ENCODE data around the gene PUM2.
A peak's percentile ranks its signal among the peaks of the same experiment; 100 is the strongest.
"Not testable (repeated sequence)": the region's sequence is repeated elsewhere in the genome, so short reads cannot be mapped to it uniquely, and the experiment has no call there.

The PUM2 gene

DNA sequence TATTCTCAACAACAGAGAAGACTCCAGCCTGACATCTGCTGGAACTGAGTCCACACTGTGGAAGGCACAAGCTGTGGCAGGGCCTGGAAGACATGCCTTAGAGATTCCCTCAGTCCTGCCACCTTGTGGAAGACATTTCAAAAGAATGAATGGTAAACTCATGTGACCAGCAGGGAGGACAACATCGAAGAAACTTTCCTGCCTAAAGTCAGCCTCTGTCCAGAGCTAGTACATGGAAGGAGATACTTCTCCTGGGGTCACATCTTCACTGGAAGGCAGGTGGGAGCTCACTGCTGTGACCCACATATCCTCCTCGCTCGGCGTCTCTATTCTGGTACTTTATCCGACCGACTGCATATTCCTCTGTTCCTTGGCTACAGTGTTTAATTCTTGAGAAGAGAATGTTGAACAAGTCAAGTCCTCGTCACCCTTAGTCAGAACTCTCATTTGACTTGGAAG, 59.5 kb downstream of the PUM2 start:
- DNase-seq, result peak in 2 of 5 donors; percentile 4 to 12

DNA sequence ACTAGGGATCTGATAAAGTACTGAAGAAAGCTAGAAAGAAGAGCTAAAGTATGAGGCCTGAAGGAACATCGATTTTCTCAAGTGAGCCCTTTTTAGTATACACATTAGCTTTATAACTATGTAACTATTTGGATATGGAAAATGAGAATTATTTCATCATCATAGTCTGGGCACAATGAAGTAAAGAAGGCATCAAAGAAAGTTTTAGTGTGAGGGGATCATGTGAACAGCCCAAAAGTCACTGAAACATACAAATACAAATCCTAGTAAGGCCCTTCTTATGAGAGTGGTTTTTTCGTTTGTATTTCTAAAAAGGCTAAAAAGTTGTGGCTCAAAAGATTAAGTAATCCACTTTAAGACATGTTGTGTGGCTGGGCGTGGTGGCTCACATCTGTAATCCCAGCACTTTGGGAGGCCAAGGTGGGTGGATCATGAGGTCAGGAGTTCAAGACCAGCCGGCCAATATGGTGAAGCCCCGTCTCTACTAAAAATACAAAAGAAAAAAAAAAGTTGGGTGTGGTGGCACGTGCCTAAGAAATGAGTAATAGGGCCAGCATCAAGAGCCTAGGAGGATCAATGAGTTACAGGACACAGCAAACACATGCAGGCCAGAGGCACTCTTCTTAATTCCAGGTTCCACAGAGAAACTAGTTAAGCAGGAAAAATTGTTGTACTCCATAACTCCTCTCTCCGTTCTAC, 61.9 kb downstream of the PUM2 start:
- DNase-seq, result no peak

DNA sequence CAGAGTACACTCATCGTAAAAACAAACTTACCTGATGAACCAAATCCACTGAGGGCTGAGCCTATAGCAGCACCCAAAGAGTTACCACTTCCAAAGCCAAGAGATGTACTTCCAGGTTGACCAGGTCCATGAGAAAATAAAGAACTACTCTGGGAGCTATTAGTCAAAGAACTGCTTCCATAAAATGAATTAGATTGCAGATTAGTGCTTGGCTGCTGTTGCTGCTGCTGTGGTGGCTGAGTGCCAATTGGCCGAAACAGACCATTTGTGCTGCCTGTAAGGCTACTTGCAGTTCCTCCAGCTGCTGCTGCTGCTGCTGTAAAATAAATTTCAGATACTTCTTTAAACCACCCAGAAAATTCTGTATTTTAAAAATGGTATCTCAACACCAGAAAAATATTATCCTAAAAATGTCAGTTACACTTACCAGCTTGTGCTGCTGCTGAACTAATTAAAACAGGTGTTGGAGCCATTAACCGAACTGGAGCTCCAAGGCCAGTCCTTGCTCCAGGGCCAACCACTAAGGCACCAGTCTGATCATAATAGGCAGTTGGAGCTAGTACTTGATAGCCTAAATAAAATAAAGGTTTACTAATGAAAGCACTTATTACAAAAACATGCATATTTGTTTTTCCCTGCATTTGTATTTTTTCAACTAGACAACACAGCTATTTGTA, 67.6 kb downstream of the PUM2 start:
- DNase-seq, result no peak

DNA sequence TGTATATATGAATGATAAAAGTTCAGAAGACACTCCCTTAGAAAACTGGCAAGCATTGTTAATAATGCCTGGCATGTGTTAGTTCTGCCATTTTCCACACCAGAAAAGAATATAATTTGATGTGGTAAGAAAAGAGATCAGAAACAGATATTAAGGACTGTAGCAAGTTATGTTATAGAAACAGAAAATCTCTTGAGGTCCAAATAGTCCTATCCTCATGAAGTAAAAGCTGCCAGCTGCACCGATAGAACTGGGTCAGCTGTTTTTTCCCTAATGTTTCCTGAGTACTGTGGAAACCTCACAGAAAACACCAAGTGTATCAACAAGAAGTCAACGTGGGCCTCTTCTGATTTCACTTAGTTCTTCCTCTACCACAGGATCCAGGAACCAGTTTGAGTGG, 68.8 kb downstream of the PUM2 start:
- no peak for DNase-seq

DNA sequence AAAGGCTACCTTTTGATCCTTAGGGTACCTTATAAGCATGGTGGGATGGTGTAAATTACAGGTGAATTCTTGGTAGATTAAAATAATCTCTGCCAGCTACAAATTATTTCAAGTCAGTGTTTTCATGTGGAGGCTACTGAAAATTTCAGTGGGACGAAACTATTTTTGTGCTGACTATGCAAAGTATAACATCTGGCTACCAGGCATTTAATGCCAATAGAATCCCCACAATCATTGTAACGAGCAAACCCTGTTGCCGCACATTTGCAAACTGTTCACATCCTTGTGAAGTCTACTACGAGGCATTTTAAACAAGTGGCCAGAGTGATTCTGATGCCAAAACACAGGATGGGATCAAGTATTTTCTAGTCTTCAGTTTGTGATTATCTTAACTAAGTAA, 77.6 kb downstream of the PUM2 start:
- DNase-seq, result no peak

DNA sequence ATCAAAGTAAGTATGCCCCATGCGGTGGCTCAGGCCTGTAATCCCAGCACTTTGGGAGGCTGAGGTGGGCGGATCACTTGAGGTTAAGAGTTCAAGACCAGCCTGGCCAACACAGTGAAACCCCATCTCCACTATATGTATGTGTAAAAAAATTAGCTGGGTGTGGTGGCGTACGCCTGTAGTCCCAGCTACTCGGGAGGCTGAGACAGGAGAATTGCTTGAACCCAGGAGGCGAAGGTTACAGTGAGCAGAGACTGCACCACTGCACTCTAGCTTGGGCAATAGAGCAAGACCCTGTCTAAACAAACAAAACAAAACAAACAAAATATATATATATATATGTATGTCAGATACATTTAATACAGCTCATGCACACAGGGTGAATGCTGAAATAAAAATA, 82.3 kb downstream of the PUM2 start:
- DNase-seq, result not testable (repeated sequence)

DNA sequence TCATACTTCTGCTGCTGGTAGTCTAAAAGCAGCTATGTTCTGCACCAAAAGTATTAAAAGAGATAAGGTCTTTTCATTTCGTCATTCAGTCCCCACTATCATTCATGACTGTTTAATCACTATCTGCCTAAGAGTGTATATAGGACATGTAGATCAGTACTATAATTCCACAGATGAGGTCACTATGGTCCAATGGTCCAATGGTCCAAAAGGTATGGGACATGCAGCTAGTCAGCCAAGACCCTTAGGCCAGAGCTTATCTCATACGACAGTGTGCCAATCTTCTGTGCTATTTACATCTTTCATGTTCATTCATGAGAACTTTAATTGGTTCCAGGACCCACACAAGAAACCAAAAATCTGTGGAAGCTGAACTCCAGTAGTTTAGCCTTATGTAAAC, 83.1 kb downstream of the PUM2 start:
- no peak for DNase-seq

DNA sequence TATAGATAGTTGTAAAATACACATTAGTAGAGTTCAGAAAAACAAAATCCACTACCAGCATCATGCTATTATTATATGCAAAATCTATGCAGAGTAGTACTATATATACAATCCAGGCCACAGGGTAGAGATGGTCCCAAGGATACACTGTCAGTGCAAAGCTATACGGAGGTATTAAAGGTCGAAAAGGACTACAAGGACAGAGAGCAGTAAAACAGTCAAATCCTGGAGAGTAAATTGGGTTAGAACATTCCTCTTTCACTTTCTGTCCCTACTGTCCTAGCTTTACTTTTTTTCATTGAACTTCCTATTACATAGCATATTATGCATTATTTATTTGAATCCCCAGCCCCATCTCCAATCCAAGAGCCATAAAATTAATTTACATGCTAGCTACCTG, 86.0 kb downstream of the PUM2 start:
- no peak for DNase-seq

DNA sequence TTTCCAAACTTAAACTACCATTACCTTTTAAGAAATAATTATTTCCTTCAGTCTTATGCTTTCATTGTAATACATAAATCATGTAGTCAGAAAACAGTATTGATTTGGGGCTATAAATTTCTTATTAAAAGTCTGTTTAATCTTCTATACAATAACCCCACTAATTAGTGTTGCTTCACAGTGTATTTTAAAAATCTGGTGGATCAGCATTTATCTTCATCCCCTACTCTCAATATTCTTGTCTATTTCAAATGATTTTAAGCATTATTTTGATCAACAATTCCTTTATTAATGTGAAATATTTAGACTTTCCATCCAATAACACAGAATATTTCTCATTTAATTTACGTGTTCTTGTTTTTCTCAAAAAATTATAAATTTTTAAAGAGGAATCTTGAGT, 93.2 kb downstream of the PUM2 start:
- DNase-seq, result no peak

DNA sequence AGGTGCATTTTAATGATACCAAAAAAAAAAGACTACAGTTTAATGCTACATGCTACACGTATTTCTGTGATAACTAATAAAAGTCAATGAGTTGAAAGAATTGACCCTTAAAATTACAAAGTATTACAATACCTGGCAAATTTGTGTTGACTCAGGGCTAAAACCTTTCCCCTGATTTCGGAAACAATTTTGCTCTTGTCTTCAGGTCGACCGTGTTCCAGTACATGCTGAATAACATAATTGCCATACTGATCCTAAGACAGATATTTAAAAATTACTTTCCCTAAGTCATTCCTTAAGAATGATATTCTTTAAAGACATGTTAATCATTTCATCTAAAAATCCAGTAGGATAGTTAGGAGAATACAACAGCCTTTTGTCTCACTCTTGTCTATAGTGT, 95.9 kb downstream of the PUM2 start:
- DNase-seq, result no peak

DNA sequence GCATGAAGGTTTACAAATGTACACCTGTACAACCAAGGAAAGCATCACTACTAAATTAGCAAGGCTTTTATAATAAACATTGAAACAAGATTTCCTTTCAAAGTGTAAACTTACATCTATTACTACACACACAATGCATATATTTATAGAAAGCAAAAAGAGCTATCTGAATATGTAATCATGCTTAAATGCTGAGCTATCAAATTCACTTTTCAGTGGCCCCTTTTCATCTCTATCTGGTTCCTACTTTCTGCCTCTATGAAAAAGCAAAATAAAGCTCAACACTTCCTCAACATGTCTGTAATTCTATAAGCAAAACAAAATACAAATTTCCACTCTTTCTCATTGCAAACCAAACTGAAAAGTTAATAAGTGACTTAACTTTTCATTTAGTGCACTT, 100.2 kb downstream of the PUM2 start:
- DNase-seq, result no peak

DNA sequence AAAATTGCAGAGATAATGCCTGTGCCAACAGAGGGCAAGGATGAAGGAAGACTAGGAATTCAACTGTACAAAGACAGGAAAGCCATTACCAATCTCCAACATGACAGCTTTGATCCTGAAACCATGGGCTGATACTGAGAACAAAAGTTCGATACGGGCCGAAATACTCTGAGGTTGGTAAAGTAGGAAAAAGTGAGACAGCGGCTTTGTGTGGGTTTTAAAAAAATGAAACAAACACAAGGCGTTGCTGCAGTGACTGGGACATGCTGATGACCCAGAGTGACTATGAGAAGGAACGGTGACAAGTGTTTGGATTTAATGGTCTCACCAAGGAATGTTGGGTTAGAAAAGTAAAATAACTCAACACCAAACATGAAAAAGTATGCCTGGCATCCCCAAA, 101.5 kb downstream of the PUM2 start:
- DNase-seq, result no peak

DNA sequence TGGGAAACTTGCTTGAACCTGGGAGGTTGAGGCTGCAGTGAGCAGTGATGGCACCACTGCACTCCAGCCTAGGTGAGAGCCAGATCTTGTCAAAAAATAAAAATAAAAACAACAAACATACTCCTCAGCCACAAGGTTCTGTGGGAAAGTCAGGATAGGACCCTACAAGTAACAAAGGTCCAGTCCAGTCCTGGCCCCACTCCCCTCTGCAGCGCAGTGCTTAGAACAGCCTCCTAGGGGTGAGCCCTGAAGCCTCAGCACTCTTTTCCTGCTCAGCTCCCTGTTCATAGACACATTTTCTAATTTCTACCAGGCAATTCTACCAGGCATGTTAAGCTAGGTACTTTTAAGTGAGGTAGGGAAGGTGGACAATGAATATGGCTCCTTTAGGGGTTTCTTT, 103.6 kb downstream of the PUM2 start:
- no peak for DNase-seq

DNA sequence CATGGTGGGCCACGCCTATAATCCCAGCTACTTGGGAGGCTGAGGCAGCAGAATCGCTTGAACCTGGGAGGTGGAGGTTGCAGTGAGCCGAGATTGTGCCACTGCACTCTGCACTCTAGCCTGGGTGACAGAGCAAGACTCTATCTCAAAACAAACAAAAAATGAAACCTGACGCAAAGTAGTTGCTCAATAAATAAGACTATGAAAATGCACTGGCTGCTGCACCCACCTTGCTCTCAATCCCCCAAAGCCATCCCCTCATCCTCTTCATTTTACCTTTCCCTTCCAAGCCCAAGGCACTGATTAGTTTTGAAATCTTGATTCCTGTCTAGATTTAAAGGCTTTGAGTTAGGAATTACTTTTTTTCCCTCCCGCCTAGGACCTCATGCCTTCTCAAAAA, 107.0 kb downstream of the PUM2 start:
- not testable (repeated sequence) for DNase-seq

DNA sequence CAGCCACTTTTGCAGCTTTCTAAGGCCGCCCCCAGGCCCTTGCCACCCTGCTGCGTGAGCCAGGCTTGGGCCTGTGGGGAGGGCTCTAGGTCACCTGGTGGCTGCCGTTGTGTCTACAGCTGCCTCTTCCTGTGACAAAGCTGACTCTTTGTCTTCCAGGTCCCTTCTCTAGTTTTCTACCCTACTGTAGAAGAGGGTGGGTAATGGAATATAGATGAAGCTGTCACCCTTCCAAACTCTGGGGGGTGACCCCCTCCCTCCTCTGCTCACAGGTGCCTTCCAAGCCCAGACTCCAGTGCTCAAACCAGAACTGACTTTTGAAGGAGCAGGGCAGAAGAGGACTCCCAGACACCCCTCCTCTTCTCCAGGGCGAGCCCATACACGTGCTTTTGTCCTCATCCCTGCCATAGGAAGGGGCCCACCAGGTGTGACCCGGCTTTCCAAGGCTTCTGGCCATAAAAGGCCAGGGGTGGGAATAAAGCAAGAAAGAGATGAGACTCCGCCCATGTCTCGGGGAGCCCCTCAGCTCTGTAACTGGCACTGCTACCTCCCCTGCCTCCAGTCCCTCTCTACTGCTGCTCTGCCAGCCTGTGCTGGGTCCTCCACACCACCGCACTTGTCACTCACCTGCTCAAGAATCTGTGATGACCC, 107.8 kb downstream of the PUM2 start:
- no peak for DNase-seq

DNA sequence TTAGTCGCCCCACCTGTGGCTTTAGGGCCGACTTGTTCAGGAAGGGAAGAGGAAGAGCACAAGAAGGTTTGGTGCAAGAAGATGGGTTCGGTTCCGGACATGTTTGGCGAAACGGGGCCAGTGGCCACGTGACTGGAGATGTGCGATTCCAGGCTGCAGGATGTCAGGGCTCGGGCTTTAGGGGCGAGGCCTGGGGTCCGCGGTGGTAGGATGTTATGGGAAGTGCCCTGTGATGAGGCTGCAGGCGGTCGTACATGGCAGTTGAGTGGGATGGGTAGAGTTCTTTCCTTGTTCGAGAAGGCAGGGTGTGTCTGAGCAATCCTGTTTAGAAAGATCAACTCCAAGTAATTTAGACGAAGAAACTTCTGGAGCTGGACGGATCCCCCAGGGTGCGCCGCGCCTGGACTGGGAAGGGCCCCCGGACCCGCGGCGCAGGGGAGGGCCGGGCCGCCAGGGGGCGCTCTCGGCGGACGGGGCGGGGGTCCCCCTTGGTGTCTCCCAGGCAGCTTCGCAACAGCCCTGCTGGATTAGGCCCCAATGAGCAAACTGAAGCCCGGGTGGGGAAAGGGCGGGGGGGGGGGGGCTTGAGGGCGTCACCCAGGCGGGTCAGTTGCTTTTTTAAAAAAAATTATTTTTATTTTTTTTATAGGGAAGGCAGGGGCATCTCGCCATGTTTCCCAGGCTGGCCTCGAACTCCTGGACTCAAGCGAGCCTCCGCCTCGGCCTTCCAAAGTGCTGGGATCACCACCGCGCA, 108.5 kb downstream of the PUM2 start:
- DNase-seq, result peak in 1 of 5 donors; percentile 20

DNA sequence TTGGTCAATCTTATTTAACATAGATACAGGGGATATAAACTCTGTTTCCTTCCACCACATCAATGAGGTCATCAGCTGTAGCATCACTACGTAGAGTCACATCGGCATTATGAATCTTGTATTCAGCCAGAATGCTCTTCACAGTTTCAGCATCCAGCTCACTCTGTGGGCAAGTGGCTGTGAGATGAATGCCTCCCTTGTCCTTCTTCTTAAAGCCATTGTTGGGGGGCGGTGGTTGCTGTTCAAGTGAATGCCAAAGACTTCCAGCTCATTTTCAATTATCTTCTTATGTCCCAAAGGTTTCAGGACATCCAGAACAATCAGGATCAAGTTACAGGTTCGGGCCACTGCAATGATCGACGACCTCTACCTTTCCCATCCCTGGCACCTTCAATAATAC, 110.4 kb downstream of the PUM2 start:
- not testable (repeated sequence) for DNase-seq

DNA sequence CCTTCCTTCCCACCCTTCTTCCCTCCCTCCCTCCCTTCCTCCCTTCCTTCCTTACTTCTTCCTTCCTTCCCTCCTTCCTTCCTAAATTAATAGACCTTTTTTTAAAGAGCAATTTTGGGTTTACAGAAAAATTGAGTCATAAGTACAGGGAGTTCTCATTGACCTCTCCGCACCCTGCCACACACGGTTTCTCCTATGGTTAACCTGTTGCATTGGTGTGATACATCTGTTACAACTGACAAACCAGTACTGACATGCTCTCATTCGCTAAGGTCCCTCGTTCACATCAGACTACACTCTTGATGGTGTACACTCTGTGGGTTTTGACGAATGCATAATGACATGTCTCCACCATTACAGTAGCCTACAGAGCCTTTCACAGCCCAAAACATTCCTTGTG, 114.1 kb downstream of the PUM2 start:
- no peak for DNase-seq

DNA sequence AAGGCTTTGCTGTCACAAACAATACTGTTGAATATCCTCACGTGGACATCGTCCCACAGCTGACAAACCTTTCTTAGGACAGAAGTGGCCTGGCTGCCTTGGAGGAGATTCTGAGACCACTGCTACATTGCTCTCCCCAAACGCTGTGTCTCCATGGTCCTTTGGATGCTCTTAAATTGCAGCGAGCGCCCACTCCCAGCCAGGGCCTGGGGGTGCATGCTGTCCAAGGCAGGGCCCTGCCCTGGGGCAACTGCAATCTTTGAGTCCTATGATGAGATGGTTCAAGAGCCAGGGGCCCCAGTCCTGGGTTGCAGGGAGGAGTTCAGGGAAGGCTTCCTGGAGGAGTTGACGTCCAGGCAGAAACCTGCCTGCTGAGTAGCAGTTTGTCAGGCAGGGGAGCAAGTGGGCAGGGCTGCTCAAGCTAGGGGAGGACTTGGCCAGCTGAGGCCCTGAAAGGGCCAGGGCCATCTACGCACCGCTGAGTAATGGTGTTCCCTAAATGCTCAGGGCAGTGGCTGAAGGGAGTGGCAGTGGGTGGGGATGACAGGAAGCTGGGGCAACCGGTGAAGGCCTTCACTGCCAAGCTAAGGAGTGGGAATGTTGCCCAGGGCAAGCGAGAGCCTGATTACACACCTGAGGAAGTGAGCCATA, 114.9 kb downstream of the PUM2 start:
- DNase-seq, result no peak

DNA sequence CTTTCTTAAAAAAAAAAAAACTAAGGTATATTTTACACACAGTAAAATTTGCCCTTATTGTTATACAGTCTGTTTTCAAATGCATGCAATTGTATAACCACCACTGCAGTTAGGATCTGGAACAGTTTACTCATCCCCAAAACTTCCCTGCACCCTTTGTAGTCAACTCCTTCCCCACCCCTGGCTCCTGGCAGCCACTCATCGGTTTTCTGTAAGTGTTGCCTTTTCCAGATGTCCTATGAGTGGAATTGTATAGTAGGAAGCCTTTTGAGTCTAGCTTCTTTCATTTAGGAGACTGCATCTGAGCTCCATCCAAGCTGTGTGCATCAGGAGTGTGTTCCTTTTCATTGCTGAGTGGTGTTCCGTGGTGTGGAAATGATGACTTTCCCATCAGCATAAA, 116.0 kb downstream of the PUM2 start:
- DNase-seq, result not testable (repeated sequence)

DNA sequence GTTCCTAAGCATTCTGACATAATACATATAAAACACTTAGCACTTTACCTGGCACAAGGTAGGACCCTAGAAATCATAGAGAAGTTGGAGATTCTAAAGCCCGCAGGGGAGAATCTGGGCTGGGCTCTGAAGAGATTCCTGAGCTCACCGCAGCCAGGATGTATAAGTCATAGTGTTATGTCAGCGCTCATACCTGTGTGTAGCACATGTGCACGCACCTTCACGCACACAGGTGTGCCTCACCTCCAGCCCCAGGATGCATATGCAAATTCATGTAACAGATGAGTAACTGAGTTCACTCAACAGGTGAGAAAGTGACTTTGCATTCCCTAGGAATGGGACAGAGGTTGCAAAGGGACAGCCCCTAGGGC, 117.8 kb downstream of the PUM2 start:
- DNase-seq, result no peak

DNA sequence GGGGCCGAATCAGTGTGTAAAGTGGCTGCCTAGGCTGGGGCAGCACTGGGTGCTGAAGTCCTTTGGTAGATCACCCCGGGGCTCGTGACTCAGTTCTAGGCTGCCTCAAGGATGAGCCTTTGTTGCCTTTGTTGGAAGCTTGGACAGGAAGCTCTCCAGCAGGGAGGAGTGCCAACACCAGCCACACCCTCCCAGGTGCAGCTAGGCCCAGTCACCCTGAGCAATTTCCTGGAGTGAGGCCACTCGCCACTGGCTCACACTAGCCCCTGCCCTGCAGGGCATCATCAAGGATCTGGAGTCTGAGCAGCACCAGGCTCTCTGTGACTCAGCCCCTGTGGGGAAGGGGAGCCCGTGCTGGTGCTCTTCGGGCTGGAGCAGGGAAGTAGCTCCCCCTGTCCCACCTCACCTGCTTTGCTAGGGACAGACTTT, 119.0 kb downstream of the PUM2 start:
- DNase-seq, result no peak

DNA sequence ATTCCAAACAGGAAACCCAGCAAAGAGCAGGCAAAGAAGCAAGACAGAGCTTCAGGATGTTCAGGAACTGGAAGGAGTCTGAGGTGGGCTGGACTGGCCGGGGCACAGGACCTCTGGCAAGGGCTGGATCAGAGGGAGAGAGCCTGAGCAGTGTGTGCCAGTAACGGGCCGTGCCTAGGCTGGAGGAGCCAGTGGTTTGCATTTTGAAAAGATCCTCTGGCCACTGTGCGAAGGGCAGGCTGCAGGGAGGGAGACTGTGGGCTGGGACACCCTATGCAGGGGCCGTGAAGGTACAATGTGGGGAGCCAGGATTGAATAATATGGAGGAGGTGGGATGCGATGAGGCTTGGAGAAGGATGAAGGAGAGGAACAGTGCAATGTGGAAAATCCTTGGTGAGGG, 119.5 kb downstream of the PUM2 start:
- no peak for DNase-seq

Data from T-helper 1 cell (primary cell).